Heart left ventricle (tissue), 13 donors: ENCODE data around the gene TEX26.

Experiments
- POLR2A ChIP-seq, 2 donors: fragments of 450-650 bp; IDR thresholded peaks; one replicate each; pipeline ENCODE4 v1.6.1; 2017; ENCODE audit warnings: antibody characterized with exemption in 2 of 2, mild to moderate bottlenecking in 2 of 2, moderate library complexity in 2 of 2
- TF ChIP-seq, protein P1 (sequence below), 12 donors: fragments of 200-600 bp; sonication (generic) in 4 of 12; IDR thresholded peaks; one replicate each; pipeline versions ENCODE4 v1.5.0 to v1.8.0; 2018 to 2022; ENCODE audit warnings: antibody characterized with exemption in 12 of 12, mild to moderate bottlenecking in 5 of 12
- donor health status: ischemic (EF 13 %, LVEDD 7.1; RV severe dilation, severe dysfunction).
- donor health status: DM: no; HTN: yes; CAD: no.
- donor health status: DM: no; HTN: no; CAD: no.
- donor health status: ischemic (EF 25% LVEDD 6.9; RV normal size, moderate dysfunction).
- donor health status: ischemic (EF 25% LVEDD 5.7; RV mildly dilated, moderate dysfunction).
- donor health status: ischemic (EF 35%, LVEDD 5.7; RV mildly dilated, moderate dysfunction).
- donor health status: nonischemic (EF 11% LVEDD 7.7; RV severe dilation, severe dysfunction).
- donor health status: DM: yes; HTN: yes; CAD: no.
- donor health status: PGD.
- donor health status: ischemic (EF 29% LVEDD 5.4; RV normal size, mild dysfunction).
- donor health status: nonischemic (EF 23%, LVEDD 6.1; RV moderate dilation, normal function).

DNA sequence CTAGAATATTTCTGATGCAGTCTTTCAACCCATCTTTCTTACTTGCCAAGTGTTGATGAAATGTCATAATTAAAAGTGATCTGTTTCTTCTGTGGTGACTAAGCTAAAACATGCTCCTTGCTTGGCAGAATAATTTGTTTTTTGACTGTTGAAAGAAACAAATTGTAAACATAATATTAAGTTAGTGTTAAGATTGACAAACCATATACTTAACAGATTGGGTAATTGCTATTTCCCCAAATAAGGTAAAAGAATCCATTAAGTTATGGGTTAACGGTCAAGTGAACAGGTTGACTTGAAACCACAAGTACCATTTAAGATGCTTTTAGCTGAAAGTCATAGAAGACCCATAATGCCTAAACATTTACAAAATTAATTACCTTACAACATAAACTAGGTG lies 62.9 kb downstream of the TEX26 start:
- TF ChIP-seq, protein P1, sequence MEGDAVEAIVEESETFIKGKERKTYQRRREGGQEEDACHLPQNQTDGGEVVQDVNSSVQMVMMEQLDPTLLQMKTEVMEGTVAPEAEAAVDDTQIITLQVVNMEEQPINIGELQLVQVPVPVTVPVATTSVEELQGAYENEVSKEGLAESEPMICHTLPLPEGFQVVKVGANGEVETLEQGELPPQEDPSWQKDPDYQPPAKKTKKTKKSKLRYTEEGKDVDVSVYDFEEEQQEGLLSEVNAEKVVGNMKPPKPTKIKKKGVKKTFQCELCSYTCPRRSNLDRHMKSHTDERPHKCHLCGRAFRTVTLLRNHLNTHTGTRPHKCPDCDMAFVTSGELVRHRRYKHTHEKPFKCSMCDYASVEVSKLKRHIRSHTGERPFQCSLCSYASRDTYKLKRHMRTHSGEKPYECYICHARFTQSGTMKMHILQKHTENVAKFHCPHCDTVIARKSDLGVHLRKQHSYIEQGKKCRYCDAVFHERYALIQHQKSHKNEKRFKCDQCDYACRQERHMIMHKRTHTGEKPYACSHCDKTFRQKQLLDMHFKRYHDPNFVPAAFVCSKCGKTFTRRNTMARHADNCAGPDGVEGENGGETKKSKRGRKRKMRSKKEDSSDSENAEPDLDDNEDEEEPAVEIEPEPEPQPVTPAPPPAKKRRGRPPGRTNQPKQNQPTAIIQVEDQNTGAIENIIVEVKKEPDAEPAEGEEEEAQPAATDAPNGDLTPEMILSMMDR (IDR thresholded peaks at IDR 0.05): no peak
- no peak for TF ChIP-seq POLR2A (IDR thresholded peaks at IDR 0.05)
